ENCODE measurements around the gene ISY1.

Gene ISY1

GRCh38 chr3:129085818-129086217 is 75.0 kb downstream of the ISY1 start:
- DNase-seq: no peak

- DNase-seq: no peak
Observed at GRCh38 chr3:129085165-129085715, 75.6 kb downstream of the ISY1 start.

- no peak for DNase-seq
Observed at GRCh38 chr3:129084501-129084900, 76.4 kb downstream of the ISY1 start.

- DNase-seq: no peak
Observed at GRCh38 chr3:129082026-129082425, 78.8 kb downstream of the ISY1 start.

- DNase-seq: no peak
Observed at GRCh38 chr3:129081503-129081902, 79.4 kb downstream of the ISY1 start.

- no peak for DNase-seq
Observed at GRCh38 chr3:129078510-129078909, 82.4 kb downstream of the ISY1 start.

All from inflammatory macrophage (primary cell).